NCI-H2029 (cell line): ENCODE results near the gene GRID2IP.
"Not testable (repeated sequence)": the region's sequence is repeated elsewhere in the genome, so short reads cannot be mapped to it uniquely, and the experiment has no call there.

Experiments
- DNase-seq: peaks from one replicate; lab custom pipeline; 2025; lab: John Stamatoyannopoulos, UW

GRID2IP gene

DNA sequence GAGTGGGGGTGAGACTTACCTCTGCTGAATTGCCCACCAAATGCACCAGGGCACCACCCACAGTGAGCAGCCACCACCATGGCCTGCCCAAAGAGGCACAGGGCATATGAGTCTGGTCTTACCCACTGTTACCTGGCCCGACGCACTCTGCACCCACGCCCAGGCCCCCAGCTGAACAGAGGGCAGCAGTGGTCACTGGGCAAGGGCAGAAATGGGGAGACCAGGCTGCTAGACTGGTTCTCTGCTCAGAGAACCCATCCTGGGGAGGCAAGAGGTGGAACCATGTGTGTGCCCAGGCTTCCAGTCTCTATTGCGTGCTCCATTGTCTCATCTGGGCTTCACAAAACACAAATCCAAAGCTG lies 64.1 kb downstream of the GRID2IP start:
- DNase-seq, result no peak

DNA sequence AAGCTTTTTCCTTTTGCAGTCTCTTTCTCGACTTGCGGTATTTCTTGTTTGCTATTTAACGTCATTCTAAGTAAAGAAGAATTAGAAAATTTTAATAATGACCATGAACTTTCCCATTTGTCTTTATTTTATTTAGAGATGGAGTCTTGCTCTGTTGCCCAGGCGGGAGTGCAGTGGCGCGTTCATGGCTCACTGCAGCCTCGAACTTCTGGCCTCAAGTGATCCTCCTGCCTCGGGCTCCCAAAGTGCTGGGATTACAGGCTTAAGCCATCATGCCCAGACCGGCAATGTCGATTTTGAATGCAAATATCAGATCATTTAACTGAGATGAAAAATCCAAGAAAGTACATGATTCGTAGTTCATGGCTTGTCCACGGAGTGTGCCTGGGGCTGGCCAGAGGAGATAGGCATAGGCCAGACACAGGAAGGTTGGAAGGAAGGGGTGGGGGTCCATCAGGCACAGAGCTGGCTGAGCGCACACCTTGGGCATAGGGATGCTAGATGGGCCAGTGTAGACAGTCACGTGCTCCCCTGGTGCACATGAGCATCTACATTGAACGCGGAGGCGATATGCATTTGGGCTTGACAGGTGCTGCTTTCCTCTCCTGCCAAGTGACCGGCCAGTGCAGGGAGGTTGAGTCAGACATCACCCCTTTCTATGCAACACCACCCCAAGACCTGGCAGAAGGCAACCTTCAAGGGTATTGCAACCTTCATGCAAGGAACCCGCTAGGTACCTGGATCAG lies 64.7 kb downstream of the GRID2IP start:
- DNase-seq, result no peak

DNA sequence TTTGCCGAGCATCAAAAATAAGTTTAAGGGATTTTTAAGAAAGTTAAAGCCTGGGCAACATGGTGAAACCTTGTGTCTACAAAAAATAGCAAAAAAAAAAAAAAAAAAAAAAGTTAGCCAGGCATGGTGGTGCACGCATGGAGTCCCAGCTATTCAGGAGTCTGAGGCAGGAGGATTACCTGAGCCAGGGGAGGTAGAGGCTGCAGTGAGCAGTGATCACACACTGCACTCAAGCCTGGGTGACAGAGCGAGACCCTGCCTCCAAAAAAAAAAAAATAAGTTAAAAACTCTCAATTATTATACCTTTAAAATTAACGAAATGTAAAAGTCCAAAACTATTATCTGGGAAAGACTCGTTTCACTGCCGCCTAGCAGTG lies 68.5 kb downstream of the GRID2IP start:
- no peak for DNase-seq

- DNase-seq, result no peak
These were observed 69.0 kb downstream of the GRID2IP start for GRCh38 chr7:6482307-6482706.

DNA sequence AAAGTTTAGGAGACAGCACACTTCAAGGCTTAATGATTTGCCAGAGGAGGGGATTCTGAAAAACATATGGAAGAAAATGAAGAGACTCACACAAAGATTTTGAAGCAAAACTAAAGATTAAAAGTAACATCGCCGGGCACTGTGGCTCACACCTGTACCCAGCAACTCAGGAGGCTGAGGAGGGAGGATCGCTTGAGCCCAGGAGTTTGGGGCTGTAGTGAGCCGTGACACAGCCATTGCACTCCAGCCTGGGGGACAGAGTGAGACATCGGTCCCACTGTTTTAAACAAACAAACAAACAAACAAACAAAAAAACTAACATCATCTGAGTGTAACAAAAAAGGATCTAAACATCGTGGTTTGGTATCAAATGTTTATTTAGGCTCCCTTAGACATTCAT lies 69.8 kb downstream of the GRID2IP start:
- DNase-seq, result no peak

DNA sequence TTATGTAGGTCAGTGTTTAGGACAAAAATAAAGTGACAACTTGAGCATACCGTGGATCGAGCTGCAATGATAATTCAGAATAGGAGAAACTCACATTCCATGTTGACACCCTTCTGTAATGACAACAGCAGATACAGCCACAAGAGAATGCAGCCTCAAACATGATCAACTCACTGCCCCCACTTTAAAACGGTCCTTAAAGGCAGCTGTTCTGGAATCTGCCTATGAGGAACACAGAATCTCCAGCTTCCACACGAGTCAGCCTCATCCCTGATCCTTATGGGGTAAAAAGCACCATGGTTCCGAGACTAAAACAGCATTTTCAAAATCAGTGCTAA lies 71.0 kb downstream of the GRID2IP start:
- no peak for DNase-seq

- DNase-seq, result no peak
These were observed 72.2 kb downstream of the GRID2IP start for GRCh38 chr7:6479067-6479466.

- no peak for DNase-seq
These were observed 73.1 kb downstream of the GRID2IP start for GRCh38 chr7:6478186-6478585.

DNA sequence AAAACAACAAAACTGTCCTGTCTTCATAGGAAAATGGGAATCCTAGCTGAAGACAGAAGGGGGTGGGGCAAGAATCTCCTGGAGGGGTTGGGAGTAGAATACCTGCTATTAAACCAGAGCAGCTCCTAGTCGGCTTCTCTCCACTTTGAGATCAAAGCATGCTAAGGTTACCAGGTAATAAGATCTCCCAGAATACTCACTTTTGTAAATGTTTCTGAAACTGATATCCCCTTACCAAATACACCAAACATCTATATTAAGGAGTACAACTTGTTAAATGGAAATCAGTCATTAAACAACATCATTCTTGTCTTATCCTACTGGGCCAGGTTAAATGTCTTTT lies 74.0 kb downstream of the GRID2IP start:
- DNase-seq, result no peak

DNA sequence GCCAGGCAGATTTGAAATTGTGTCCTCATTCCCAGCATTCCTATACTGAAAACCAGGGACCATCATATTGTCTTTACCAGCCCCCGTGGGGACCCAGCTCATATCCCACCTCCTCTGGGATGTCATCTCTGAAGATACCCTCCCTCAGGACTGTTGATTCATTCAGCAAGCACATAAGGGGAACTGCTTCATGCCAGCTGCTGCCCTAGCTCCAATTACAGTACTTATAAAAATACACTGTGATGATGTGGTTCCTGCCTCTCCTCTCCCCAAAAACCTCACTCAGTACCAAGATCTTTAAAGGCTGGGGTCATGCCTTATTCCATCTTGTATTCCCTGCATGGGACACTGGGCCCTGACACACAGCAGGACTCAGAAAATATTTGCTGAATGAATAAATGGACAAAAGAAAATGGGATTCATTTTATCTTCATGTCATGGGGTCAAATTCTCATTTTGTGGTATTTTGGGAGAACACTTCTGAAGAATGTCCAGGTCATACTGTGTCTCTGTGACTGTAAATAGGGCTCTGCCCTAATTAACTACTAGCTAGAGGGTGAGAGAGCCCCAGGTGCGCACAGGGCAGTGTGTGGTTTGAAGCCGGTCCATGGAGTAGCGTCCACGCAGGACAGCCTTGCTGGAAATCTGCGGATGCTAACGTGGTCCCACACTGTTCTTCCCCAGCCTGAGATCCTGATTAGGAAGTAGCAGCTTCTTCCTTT lies 74.5 kb downstream of the GRID2IP start:
- DNase-seq, result no peak

DNA sequence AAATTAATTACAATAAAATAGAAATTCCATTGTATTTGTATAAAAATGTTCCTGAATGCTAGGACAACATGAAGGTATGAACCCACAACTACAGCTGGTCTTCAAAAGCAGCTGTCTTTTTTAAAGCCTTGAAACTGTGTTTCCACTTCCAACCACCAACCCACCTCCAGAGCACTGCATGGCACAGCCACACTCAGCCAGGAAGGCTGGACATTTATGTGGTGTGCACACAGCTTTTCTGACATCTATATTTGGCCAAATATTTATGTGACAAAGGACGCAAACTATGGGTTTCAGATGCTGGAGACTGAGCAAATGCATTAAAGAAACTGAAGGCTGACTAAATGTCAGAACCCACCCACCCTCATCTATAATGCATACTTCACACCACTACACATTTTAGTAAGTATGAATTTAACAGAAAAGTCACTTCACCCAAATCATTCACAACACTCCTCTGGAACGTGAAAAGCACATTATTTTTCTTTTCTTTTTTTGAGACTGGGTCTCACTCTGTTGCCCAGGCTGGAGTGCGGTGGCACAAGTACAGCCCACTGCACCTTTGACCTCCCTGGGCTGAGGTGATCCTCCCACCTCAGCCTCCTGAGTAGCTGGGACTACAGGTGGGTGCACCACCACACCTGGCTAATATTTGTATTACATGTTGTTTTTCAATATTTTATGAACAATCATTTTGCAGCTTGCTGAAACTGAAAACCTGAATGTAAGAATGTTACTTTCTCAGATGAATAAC lies 75.7 kb downstream of the GRID2IP start:
- DNase-seq, result no peak

DNA sequence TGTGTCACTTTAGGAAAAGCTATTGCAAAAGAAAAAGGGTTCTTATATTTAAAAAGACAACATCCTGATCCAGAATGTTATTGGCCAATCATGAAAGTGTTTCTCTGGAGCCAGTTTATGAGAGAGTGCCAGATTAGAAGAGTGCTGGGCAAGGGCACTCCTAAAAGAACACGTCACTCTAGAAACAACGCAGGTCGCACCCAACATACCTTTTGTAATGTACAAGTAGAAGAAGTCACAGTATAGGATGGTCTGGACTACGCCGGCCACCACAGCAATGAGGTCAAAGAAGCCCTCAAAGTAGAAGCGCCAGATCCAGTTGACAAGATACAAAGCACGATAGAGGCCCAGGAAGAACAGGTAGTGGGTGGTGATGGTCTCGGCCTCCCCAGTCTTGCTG lies 85.4 kb downstream of the GRID2IP start:
- no peak for DNase-seq

GRCh38 chr7:6463609-6464008 lies 87.7 kb downstream of the GRID2IP start:
- not testable (repeated sequence) for DNase-seq

DNA sequence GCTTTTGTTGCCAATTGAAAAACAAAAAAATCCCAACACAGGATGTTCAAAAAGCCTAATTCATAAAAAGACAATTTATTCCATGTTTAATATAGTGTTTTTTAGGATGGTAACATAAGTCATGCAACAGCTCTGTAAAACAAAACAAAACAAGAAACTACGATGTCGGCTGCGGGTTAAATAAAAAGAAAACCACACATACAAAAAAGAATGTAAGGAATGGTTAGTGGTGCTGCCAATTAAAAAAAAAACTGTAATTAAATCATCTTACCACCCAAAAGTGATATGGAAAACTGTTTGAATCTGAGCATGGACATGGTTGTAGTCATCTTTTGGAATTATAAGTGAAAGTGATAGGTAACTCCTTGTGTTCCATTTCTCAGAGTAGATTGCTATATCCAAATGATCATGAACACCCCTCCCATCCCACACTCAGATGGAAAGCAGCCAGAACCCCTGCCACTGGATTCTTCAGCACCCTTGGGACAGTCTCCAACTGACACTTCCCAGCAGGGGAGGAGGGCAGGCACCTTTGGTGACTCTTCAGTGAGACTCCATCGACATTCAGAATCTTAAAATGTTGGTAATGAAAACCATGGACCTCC lies 89.2 kb downstream of the GRID2IP start:
- DNase-seq, result no peak

GRCh38 chr7:6460990-6461584 lies 90.2 kb downstream of the GRID2IP start:
- DNase-seq, result no peak

DNA sequence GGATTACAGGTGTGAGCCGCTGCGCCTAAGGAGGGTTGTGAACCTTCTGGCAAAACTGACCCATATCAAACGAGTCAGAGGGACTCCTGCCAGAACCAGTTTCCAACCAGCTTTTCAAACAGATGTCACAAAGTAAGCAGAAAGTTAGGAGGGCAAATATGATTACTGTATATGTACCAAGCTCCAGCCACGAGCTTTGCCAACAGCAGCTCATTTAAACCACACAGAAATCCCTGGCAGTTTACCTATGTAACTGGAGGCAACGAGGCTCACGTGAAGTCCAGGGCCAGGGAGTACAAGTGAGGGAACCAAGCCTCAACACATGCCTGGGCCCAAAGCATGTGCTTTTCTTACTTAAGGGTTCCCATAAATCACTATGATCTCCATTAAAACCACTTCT lies 91.0 kb downstream of the GRID2IP start:
- DNase-seq, result no peak

GRCh38 chr7:6458676-6459075 lies 92.6 kb downstream of the GRID2IP start:
- DNase-seq, result not testable (repeated sequence)

- DNase-seq, result no peak
These were observed 97.5 kb downstream of the GRID2IP start for GRCh38 chr7:6453734-6454133.

DNA sequence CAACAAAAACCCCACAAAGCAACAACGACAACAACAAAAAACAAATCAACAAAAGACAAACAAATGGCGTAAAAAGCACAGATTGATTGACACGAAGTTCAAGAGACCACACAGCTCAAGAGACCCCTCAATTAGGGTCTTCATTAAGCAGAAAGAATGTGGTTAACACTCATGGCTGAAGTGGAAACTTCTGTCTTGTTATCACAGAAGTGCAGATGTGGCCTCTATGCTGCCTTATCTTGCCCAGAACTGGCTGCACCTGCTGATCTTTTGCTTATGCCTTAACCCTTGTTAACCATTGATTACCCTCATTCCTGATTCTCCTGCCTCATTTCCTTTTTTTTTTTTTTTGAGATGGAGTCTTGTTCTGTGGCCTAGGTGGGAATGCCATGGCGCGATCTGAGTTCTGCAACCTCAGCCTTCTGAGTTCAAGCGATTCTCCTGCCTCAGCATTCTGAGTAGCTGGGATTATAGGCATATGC lies 100.0 kb downstream of the GRID2IP start:
- DNase-seq, result no peak

DNA sequence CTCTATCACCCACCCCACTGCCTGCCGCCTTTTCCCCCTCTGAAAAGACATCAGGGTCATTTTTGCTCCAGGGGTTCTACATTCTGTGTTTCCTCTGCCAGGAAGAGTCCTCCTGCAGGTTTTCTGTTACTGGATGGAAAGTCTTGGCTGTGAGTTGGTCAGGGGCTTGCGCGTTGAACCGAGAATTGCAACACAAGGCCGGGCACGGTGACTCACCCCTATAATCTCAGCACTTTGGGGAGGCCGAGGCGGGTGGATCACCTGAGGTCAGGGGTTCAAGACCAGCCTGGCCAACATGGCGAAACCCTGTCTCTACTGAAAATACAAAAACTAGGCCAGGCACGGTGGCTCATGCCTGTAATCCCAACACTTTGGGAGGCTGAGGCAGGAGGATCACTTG lies 100.7 kb downstream of the GRID2IP start:
- DNase-seq, result not testable (repeated sequence)

- not testable (repeated sequence) for DNase-seq
These were observed 101.4 kb downstream of the GRID2IP start for GRCh38 chr7:6449884-6450283.

DNA sequence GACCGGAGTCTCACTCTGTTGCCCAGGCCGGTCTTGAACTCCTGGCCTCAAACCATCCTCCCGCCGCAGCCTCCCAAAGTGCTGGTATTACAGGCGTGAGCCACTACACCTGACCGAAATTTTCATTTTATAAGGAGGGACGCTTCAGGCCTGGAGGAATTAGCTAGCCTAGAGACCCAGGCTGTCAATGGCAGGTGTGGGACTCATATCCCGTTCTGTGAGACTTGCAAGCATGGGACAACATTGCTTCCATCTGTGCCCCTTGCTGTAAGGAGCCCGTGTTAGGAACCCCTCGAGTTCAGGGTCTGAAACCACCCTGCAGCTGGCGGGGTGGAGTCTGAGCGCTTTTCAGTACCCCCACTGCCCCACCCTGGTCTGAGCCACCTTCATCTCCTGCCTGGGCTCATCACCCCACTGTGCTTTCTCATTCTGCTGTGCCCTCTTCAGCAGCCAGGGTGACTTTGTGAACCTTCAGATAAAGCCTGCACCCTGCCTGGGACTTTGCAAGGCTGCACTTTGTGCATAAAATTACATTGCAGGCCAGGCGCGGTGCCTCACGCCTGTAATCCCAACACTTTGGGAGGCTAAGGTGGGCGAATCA lies 102.2 kb downstream of the GRID2IP start:
- no peak for DNase-seq
